ENCODE results near the gene TWSG1.

DNA sequence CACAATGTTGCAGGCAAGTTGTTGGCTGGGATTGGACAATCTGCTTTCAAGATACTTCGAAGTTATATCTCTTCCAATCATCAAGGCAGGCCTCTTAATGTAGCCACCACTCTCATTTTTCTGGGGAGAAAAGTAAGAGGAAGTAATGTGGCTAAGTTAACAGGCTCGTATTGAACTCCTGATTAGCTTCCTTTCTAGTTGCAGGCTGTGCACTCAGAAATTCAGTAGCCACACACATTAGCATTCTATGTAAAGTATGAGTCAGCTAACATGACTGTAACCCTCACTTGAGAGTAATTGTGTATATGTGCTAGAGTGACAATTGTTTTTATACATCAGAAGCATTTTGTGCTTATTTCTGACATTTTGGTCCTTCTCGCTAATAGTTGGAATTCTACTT, 3.3 kb downstream of the TWSG1 start:
- TF ChIP-seq POLR2AphosphoS5 (IDR thresholded peaks at IDR 0.05; ENCODE audit: low read depth, low read length) (no peak), REST (IDR thresholded peaks at IDR 0.05; ENCODE audit: insufficient read depth in 1 of 2, low read depth in 2 of 2, low read length in 2 of 2) (no peak), TAF1 (IDR thresholded peaks at IDR 0.05; ENCODE audit: borderline replicate concordance, insufficient read depth, low read length) (no peak), SIN3A (IDR thresholded peaks at IDR 0.05; ENCODE audit: borderline replicate concordance, insufficient read depth, low read length) (no peak)
